Activated CD8-positive, alpha-beta memory T cell treated with anti-CD3 and anti-CD28 coated beads, Interleukin-2, amount 50 U/mL, for 1 hour (primary cell): Measurements from ENCODE around the gene C16orf86.
"Not testable (repeated sequence)": the region's sequence is repeated elsewhere in the genome, so short reads cannot be mapped to it uniquely, and the experiment has no call there.

Experiments used
- DNase-seq: peaks from one replicate; pipeline ENCODE4 v3.0.0-alpha.2; 2020; ENCODE audit errors: extremely low read depth

Gene C16orf86

DNA sequence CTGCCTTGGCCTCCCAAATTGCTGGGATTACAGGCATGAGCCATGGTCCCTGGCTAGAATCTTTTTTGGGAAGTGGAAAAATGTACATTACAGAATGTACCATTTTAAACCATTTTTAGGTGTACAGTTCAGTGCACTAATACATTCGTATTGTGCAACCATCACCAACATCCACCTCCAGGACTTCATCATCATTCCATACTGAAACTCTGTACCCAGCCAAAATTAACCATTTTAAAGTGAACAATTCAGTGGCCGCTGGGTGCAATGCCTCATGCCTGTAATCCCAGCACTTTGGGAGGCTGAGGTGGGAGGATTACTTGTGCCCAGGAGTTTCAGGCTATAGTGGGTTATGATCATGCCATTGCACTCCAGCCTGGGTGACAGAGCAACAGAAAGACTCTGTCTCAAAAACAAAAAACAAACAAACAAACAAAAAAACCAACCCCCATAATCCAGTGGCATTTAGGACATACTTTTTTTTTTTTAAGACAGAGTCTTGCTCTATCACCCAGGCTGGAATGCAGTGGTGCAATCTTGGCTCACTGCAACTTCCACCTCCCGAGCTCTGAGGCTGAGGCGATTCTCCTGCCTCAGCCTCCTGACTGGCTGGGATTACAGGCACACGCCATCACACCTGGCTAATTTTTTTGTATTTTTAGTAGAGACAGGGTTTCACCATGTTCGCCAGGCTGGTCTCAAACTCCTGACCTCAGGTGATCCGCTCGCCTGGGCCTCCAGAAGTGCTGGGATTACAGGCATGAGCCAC lies 27.1 kb downstream of the C16orf86 start:
- DNase-seq: not testable (repeated sequence)

DNA sequence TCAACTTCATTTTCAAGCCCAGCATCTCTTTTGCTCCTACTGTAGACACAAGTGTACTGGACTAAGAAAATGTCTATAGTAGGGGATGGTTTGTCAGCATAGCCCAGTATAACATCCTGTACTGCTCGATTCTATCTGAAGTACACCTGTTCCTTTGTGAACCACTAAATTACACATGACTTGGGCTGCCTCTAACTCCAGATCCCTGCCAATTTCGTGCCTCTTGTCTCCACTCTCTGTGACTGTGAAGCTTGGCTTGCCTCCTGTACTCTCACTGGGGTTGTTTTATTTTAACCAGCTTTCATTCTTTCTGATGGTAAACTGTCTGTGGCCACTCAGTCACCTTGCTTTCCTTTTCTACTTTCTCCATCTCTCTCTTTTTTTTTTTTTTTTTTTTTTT lies 28.0 kb downstream of the C16orf86 start:
- no peak for DNase-seq

DNA sequence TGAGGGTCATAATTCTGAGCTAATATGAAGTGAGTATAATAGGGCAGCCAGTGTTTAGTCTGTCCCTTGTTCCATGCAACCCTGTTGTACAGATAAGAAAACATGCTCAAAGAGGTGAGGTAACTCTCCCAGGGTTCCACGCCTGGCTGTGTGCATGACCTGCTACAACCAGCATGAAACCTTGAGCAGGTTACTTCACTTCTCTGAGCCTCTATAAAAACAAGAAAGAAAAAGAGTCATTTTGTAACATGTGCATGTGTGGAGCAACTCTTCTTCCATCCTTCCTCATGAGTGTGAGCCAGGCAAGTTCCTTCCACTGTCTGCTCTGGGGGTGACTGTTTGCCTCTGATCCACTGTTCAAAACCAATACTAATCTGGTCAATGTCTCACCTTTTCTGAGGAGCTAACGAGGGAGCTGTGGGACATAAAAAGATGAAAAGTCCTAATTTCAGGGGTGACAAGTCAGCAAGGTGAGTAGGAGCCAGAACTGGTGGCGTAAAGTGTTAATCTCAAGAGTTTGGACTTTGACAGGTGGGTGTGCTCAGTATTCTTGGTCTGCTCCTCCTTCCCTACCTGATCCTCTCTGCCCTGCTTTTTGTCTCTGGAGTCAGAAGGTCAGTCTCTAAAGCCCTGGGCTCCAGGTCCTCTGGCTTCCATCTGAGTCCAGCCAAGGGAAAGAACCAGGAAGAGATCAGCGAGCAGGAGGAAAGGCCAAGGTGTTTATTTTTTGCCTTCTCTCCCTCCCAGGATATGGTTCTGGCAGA lies 31.0 kb downstream of the C16orf86 start:
- DNase-seq: no peak

DNA sequence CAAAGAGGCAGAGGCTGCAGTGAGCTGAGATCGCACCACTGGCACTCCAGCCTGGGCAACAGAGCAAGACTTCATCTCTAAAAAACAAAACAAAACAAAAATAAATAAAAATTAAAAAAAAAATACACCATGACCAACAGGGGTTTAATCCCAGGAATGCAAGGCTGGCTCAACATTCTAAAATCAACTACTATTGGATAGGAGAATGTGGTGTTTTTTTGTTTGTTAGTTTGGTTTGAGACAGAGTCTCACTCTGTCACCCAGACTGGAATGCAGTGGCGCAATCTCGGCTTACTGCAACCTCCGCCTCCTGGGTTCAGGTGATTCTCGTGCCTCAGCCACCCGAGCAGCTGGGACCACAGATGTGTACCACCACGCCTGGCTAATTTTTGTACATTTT lies 32.7 kb downstream of the C16orf86 start:
- no peak for DNase-seq

DNA sequence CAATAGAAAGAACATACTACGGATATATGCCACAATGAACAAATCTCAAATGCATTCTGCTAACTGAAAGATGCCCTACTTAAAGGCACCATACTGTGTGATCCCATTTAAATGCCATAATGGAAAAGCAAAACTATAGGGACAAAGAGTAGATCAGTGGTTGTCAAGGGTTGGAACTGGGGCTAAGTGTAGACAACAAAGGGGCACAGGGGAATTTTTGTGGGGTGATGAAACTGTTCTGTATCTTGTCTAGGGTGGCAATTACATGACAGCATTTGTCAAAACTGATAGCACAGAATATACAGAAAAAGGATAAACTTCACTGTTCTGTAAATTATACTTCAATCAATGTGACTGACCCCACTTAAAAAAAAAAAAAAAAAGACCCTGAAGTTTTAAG lies 34.8 kb downstream of the C16orf86 start:
- DNase-seq: no peak

DNA sequence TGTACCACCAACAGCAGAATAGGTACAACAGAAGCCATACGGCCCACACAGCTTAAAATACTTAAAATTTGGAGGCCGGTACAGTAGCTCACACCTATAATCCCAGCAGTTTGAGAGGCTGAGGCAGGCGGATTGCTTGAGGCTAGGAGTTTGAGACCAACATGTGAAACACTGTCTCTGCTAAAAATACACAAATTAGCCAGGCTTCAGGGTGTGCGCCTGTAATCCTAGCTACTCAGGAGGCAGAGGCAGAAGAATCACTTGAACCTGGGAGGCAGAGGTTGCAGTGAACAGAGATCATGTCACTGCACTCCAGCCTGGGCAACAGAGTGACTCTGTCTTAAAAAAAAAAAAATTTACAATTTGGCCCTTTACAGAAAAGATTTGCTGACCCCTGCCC lies 35.5 kb downstream of the C16orf86 start:
- no peak for DNase-seq

DNA sequence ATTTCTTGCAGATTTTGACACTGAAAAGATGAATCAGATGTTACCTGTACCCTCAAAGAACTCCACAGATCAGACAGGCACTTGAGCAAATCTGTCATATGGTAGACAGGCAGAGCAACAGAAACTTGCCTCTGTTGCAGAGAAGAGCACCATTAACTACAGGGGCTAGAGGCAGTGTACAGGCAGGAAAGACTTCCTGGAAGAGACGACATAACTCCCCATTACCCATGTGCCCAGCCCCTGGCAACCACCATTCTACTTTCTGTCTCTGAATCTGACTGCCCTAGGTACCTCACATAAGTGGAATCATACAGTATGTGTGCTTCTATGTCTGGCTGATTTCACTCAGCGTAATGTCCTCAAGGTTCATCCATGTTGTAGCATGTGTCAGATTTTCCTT lies 37.0 kb downstream of the C16orf86 start:
- DNase-seq: no peak

DNA sequence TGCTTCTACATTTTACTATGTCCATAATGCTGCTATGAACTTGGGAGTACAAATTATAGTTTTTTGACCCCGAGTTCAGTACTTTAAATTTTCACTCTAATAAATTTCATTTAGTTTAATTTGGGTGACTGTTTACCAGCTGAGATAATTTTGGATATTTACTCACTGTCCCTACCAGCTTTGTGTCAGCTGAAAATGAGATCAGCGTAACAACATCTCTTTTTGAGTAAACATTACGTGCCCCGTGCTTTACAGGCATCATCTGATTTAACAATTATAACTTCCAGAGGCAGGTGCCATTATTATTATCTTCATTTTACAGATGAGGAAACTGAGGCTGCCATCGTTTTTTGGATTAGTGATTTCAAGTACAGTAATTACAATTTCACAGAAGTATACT lies 37.5 kb downstream of the C16orf86 start:
- DNase-seq: no peak

DNA sequence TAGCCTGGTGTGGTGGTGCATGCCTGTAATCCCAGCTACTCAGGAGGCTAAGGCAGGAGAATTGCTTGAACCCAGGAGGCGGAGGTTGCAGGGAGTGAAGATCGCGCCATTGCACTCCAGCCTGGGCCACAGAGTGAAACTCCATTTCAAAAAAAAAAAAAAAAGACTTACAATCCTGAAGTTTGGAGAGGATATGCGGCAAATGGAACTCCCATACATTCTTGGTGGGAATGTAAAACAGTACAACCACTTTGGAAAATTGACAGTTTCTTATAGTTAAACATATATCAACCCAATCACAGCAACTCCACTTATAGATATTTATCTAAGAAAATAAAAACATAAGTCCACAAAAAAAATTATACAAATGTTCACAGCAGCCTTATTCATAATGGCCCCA lies 40.6 kb downstream of the C16orf86 start:
- no peak for DNase-seq

DNA sequence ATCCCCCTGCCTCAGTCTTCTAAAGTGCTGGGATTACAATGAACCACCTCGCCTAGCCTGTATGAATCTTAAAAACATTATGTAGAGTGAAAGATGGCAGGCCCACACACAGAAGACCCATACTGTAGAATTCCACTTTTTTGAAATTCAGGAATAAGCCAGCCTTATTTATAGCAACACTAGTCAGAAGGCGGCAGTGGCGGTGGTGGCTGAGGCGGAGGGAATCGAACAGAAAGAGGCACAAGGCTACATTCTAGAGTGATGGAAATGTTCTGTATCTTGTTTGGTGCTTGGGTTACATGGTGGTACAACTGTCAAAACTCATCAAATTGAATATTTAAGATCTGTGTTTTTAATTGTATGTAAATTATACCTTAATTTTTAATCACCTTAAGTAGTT lies 41.2 kb downstream of the C16orf86 start:
- no peak for DNase-seq

DNA sequence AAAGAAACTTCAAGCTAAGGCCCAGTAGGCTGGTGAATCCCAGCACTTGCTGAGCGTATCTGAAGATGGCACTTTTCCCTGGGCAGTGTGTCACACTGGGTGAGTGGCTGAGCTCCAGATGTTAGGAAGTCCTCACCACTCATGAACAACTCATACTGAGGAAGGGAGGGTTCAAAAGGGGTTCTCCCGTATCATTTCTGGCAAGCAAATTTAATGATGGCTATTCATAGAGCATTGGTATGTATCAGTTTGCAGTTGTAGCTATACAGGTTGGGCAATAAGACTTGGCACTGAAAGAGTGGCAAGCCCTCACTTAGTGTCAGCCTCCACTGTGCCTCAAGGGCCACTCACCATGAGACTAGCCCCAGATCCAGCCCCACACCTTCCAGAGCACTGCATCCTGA lies 41.8 kb downstream of the C16orf86 start:
- no peak for DNase-seq

DNA sequence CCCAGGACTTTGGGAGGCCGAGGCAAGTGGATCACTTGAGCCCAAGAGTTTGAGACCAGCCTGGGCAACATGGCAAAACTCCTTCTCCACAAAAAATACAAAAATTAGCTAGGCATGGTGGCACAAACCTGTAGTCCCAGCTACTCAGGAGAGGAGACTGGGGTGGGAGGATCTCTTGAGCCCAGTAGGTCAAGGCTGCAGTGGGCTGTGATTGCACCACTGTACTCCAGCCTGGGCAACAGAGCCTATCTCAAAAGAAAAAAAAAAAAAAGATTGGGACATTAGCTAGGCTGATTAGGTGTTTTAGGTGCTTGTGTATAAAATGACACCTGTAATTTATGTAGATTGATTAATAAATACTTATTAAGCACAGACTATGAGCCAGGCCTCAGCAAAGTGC lies 42.4 kb downstream of the C16orf86 start:
- DNase-seq: no peak

DNA sequence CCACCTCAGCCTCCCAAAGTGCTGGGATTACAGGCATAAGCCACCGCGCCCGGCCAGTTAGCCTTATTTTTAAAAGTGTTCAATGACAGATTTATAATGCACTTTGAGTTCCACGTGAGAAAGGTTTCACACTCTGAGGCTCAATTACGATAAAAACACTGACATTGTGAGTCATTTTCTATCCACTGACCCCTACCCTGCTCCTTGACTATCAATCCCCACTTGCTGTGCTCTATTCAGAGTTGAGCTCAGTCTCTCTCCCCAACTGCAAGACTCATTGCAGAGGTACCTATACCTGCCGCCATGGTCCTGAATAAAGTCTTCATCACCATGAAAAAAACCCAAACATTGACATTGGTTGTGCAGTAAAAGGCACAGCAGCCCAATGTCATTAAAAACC lies 44.0 kb downstream of the C16orf86 start:
- DNase-seq: no peak

DNA sequence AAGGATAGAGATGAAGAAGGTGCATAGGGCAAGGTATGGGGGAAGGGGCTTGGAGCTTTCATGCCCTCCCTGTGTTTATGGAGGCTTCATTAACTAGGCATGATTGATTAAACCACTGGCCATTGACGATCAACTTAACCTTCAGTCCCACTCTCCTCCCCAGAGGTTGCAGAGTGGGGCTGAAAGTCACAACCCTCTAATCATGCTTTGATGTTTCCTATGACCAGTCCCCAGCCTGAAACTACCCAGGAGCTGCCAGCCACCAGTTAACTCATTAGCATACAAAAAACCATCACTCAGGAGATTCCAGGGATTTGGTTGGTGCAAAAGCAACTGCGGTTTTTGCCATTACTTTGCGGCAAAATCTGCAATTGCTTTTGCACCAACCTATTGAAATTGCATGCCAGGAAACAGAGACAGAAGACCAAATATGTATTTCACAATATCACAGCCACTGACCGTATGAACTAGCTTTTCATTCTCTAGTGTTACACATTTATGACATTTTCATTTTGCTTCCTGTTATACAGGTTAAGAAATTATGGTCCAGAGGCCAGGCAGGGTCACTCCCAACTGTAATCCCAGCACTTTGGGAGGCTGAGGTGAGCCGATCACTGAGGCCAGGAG lies 47.1 kb downstream of the C16orf86 start:
- DNase-seq: no peak

DNA sequence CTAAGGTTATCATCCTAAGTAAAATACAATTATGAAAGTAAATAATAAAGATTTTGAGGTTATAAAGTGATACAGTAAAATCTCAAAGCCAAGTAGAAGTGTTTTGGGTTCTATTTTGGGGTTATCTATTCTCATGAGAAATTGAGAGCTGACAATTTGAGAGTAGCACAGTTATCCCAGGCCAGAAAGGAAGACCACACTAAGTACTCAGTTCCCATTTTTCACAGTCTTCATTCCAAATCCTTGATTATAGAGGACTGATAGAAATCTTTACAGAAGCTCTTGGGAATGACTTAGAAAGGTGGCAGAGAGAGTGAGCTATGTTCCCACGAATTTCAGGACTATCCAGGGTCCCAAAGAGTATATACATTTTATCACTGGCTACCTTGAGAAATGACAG lies 47.9 kb downstream of the C16orf86 start:
- no peak for DNase-seq

DNA sequence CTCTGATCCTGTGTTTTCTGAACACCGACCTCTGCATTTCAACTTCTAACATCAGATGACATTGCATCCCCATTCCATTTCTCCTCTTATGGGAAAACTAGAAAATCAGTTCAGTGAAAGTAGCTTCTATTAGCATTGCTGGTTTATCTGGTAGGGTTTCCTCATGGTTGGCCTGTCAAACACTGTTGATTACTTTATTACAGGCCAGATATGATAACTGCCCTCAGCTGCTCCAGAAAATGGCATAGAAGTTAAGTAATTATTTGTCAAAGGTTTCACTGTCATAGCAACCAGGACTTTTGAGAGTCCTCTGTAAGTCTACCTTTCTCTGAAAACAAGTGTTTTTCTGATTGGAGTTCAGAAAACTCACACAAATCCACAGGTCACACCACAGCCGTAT lies 49.5 kb downstream of the C16orf86 start:
- no peak for DNase-seq
